DMS114 treated with DMSO at 0.1 percent for 48 hours (cell line): ENCODE measurements around the gene THTPA.

Experiments used
- DNase-seq: peaks from one replicate; lab custom pipeline; 2025; ENCODE audit not compliant: unreplicated experiment; lab: John Stamatoyannopoulos, UW

Gene THTPA

GRCh38 chr14:23555882-23556699 is at the start of gene THTPA:
Gene THTPA, plus strand, starts transcription at chr14:23556271. Its CDS starts 487 bp downstream, at chr14:23556758.
- peak; percentile 79 for DNase-seq

- DNase-seq = no peak
Observed at GRCh38 chr14:23512156-23512555, 43.9 kb upstream of the THTPA start.

- no peak for DNase-seq
Observed at GRCh38 chr14:23513005-23513817, 42.9 kb upstream of the THTPA start.

GRCh38 chr14:23513818-23514643 is 42.0 kb upstream of the THTPA start:
- DNase-seq = no peak

GRCh38 chr14:23514644-23514957 is 41.5 kb upstream of the THTPA start:
- DNase-seq = no peak

- DNase-seq = no peak
Observed at GRCh38 chr14:23517650-23518326, 38.3 kb upstream of the THTPA start.

DNA sequence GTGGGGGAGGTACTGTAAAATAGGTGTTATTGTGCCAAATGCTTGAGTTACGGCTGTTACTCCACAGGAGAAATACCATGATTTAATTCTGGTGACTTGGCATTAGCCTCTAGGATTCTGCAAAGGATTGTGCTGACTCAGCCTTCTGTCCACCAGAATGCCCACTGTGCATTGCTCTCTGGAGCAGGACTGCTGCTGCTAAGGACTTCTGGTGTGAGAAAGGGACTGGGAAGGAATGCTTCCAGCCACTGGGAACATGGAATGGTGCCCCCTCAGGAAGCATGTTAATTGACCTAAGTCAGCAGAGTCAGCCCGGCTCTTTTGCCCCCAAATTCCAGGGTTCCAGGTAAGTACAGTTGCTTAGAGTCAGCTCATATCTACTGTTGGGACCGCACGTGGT is 37.4 kb upstream of the THTPA start:
- no peak for DNase-seq

DNA sequence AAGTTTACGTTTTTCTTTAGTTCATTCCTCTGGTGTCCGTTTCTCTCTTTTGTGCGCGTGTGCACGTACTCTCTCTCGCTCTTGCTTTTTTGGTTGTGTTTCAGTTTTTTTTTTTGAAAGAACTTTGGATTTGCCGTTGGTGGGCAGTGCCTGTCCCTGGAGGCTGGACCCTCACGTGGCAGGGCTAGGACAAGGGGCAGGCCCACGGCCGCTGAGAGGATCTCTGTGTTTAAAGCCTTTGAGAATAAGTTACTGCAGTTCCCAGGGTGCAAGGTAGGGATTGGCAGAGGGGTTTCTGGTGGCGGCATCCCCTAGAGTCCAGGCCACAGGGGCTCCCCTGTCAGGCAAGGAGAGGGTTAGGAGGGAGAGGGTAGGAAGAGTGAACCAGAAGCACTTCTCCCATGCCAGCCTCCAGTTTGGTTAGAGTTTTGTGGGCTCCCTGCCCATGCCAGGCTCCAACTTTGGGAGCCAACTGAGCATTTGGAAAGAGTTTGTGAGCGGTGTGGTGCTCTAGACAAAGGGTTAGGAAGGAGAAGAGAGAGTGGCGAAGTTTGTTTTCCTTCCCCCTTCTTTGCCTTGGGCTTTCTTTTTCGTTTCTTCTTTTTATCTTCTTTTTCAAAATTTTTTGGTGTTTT is 35.1 kb upstream of the THTPA start:
- no peak for DNase-seq

DNA sequence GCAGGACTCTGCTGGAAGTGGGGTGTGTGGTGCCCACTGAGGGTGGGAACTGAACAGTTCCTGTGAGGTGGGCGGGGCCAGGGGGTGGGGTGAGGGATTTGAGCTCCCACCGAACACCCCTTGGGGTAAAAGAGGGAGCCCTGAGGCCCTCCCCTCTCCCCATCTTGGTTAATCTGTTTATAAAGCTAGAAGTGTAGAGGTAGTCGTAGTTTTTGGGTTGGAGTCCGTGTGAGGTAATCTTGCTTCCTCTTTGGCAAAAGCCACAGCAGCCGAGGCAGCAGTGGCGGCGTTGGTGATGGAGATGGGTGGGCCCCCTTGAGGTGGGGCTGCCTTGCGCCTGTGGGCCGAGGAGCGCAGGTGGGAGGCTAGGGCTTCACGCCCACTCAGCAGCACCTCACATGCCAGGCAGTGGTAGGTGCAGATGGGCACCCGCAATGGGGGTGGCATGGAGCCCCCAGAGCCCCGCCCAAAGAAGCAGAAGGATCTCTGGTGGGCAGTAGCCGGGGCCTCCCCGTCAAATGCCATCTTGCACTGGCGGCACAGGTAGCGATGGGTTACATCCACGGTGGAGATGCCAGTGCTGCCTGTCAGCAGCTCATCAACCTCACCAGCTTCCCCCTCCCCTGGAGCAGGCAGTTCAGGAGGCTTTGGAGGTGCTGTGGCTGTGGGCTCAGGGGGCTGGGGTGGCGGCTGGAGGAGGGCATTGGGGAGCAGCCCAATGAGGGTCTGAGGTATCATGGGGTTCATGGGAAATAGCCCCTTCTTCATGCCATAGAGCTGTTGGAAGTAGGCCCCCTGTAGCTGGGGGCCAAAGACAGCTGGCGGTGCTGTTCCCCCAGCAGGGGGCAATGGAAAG is 34.1 kb upstream of the THTPA start:
- DNase-seq = no peak

DNA sequence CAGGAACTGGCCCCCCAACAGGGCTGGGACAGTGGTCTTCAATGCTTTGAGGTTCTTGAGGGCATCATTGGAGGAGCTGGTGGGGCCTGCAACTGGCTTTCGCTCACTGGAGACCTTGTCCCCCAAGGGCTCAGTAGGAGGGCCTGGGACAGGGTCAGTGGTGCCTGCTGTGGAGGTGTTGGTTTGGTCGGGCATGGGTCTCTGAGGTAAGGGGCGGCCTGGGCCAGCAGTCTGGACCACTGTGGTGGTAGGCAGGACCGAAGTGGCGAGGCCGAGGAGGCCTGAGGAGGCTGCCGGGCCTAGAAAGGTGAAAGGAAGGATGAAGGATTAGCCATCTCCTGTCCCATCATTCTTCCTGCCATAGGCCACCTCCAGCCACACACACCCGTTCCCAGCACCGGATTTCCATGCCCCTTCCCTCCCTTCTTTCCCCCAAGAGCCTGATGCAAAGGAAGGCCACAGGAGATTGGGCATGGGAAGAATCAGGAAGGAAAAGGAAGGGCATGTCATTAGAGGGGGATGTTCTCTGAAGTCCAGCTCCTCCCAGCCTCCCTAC is 33.4 kb upstream of the THTPA start:
- no peak for DNase-seq

DNA sequence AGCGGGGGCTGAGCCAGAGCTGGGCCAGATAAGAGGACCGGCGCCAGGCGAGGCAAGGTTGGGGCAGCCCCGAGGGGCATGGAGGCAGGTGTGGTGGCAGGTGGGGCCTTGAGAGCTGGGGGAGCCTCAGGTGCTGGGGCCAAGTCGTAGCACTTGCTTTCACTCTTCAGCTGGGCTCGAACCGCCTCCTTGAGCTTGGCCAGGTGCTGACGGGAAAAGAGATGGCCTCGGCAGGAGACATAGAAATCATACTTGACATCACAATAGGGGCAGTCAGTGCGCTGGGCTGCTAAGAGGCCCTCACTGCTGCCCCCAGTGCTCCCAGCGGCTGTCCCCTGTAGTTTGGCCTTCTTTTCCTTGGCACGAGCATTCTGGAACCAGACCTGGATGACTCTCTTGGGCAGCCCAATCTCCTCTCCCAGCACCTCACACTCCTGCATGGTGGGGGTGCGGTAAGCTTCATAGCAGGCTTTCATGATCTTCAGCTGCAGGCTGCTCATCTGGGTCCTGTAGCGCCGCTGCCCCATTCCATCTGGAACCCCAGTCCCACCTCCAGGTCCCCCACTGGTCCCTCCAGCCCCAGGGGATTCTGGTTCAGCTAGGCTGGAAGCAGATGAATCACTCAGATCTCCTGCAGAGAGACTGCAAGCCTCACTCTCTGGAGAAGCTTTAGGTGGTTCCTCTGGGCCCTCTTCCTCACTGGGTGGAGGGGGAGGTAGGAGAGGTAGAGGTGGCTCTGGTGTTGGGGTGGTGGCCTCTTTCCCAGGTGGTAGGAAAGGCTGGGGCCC is 32.6 kb upstream of the THTPA start:
- DNase-seq = no peak

DNA sequence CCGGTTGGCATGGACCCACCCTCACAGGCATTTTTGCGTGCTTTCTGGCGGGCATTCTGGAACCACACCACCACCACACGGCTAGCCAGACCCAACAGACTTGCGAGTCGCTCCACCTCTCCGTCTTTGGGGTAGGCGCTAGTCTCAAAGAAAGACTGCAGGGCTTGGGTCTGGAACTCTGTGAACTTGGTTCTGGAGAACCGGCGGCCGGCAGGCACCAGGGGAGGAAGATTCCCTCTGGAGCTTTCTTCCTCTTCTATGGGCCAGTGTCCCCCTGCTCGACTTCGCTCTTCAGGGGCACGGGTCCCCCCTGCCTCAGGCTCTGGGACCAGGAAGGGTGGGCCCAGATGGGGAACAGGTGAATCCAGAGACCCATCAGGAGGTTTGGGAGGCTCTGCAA is 31.1 kb upstream of the THTPA start:
- no peak for DNase-seq

DNA sequence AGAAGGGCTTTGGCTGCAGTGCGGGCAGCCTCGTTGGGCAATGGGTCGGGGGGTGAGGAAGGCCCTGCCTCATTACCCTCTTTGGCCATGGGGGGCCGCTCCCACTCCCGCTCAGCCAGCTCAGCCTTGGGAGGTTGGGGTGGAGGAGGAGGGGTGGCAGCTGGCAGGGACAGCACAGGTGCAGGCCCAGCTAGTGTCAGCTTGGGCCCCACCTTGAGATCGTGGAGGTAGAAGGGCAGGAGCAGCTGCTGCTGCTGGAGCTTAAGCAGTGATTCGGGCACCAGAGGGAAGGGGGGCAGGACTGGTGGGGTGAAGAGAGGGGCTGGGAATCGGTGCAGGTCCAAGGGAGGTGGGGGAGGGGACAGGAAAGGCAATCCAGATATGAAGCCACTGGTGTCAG is 30.5 kb upstream of the THTPA start:
- no peak for DNase-seq

DNA sequence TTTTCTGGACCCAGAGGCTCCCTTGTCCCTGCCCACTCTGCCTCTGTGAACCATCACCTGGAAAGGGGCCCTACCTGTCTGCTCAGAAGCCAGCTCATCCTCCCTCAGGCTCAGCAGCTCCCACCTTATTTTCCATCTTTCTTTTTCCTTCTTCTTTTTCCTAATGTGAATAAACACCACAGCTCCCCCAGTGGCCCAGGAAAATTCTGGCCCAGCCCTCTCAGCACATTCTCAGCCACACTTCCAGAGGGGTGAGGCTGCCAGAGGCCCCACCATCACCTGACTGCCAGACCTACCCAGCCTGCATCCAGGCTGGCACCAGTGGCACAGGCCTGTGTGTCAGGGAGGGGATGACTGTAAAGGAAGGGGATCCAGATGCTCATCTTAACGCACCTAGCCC is 27.5 kb upstream of the THTPA start:
- no peak for DNase-seq

DNA sequence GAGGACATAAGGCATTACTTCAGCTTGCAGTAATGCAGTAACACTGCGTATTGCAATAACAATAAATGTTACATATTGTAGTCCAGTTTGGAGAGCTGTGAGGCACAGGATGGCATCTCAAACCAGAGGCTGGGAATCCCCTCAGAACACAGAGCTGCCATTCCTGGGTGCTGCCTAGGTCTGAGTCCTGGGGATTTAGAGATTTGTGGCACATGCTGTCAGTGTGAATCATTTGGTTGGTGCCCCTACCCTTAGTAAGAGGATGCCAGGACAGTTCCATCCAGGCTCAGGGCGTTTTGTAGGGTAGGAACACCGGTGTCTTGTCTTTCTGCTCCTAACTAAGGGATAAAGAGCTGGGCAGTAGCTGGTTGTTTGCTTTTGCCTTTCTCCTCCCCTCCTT is 27.1 kb upstream of the THTPA start:
- no peak for DNase-seq

DNA sequence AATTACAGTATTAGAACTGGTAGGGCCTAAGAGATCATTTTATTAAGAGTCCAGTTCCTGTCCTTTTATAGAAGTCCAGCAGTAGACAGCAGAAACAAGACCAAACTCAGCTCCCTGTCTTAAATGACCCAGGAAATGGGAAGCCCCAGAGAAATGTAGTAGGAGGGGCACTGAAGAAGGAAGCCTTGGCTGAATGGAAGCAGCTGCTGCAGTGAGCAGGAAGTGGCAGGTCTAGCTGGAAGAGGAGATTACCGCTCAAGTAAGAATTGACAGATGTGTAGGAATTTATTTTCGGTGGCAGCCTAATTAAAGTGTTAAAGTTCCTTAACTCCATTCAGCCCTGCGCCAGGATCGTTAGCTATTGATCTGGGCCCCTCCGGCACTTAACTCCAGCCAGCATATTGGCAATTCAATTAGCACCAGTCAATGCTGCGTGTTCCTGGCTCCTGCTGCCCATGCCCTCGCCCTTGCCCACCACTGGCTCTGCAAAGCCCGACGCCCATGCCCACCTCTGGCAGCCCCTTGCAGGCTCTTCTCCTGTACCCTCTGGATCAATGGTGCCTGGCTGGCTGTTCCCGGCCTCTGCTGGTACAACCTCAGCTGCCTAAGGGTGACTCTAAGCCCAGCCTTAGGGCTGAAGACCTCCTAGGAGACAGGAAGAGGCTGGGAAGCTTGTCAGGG is 25.6 kb upstream of the THTPA start:
- no peak for DNase-seq

- DNase-seq = no peak
Observed at GRCh38 chr14:23531391-23531790, 24.7 kb upstream of the THTPA start.

- DNase-seq = no peak
Observed at GRCh38 chr14:23532658-23533057, 23.4 kb upstream of the THTPA start.
